SK-N-SH (cell line): ENCODE measurements around the gene RAF1. TPM values are rescaled to one million over a fixed set of nuclear protein-coding genes. Genes with fewer than 3 reads are reported as not detected.

Source experiments
- CTCF ChIA-PET: fragments of 300-600, 350-600 bp; formaldehyde crosslinking; extraction: SDS; loops from one replicate; lab custom pipeline; 2021; lab: Yijun Ruan, JAX
- POLR2A ChIA-PET: fragments of 350-600 bp; sonication (Branson Sonifier 250); formaldehyde crosslinking; extraction: SDS; loops from one replicate; lab custom pipeline; 2020; ENCODE audit warnings: antibody characterized with exemption, inconsistent platforms; lab: Yijun Ruan, JAX
- DNase-seq: peaks from one replicate; pipeline ENCODE4 v3.0.0; 2012
- H2AFZ ChIP-seq: fragments of 200-600 bp; sonication (generic); 2 replicates; pipeline ENCODE4 v1.8.1; 2016; ENCODE audit warnings: antibody characterized with exemption, mild to moderate bottlenecking, low read depth
- H3F3A ChIP-seq: fragments of 200-600 bp; sonication (generic); replicated peaks from 2 replicates; pipeline ENCODE3; 2016; ENCODE audit warnings: antibody characterized with exemption, mild to moderate bottlenecking; ENCODE audit not compliant: insufficient read depth
- H3K27ac ChIP-seq, 2 experiments: fragments of 200-500 bp in 1 of 2; fragments of 200-600 bp in 1 of 2; sonication (Bioruptor generic) in 1 of 2; sonication (generic), shearing (Covaris generic) in 1 of 2; 2 replicates each; pipeline versions ENCODE4 v1.5.1 to v1.6.1; 2014 to 2016; ENCODE audit warnings: low read depth in 2 of 2, inconsistent platforms in 1 of 2, low read length in 1 of 2, mild to moderate bottlenecking in 1 of 2, mixed read lengths in 1 of 2
- H3K27me3 ChIP-seq: fragments of 200-600 bp; sonication (generic), shearing (Covaris generic); 2 replicates; pipeline ENCODE4 v1.6.1; 2016; ENCODE audit warnings: mixed run types; ENCODE audit not compliant: insufficient read depth
- H3K36me3 ChIP-seq, 2 experiments: fragments of 200-500 bp in 1 of 2; fragments of 200-600 bp in 1 of 2; sonication (Bioruptor generic) in 1 of 2; sonication (generic) in 1 of 2; replicated peaks in 1 of 2; 2 replicates each; pipeline versions ENCODE3 to v1.5.1; 2014 to 2016; ENCODE audit warnings: low read length in 1 of 2, mild to moderate bottlenecking in 1 of 2; ENCODE audit not compliant: insufficient read depth in 2 of 2, control insufficient read depth in 1 of 2
- H3K4me1 ChIP-seq, 2 experiments: fragments of 200-500 bp in 1 of 2; fragments of 200-600 bp in 1 of 2; sonication (Bioruptor generic) in 1 of 2; sonication (generic), shearing (Covaris generic) in 1 of 2; 2 replicates each; pipeline versions ENCODE4 v1.5.1 to v1.6.1; 2014 to 2016; ENCODE audit warnings: low read depth in 1 of 2, low read length in 1 of 2, mixed run types in 1 of 2; ENCODE audit not compliant: insufficient read depth in 2 of 2, control insufficient read depth in 1 of 2
- H3K4me2 ChIP-seq: fragments of 200-600 bp; sonication (generic), shearing (Covaris generic); 2 replicates; pipeline ENCODE4 v1.6.1; 2017; ENCODE audit warnings: mixed run types
- H3K4me3 ChIP-seq, 2 experiments: fragments of 200-500 bp in 1 of 2; fragments of 200-600 bp in 1 of 2; sonication (Bioruptor generic) in 1 of 2; sonication (generic), shearing (Covaris generic) in 1 of 2; 2 replicates each; pipeline versions ENCODE4 v1.5.1 to v1.8.1; 2014 to 2016; ENCODE audit warnings: low read depth in 2 of 2, inconsistent platforms in 1 of 2, low read length in 1 of 2, mild to moderate bottlenecking in 1 of 2, mixed read lengths in 1 of 2, moderate library complexity in 1 of 2
- H3K79me2 ChIP-seq: fragments of 200-600 bp; sonication (generic); 2 replicates; pipeline ENCODE4 v1.8.1; 2017; ENCODE audit warnings: mild to moderate bottlenecking; ENCODE audit not compliant: insufficient read depth
- H3K9ac ChIP-seq: fragments of 200-600 bp; sonication (generic); 2 replicates; pipeline ENCODE4 v1.6.1; 2017; ENCODE audit warnings: mixed run types
- H3K9me2 ChIP-seq: fragments of 200-600 bp; sonication (generic); 2 replicates; pipeline ENCODE4 v1.6.1; 2017; ENCODE audit warnings: mixed run types
- H3K9me3 ChIP-seq: fragments of 200-600 bp; sonication (generic); 2 replicates; pipeline ENCODE4 v1.6.1; 2017; ENCODE audit warnings: mixed run types, mild to moderate bottlenecking, moderate library complexity
- H4K20me1 ChIP-seq: fragments of 200-600 bp; sonication (generic); 2 replicates; pipeline ENCODE4 v1.6.1; 2017; ENCODE audit warnings: mild to moderate bottlenecking, mixed run types; ENCODE audit not compliant: insufficient read depth
- CHD2 ChIP-seq: fragments of 150-350 bp; IDR thresholded peaks from 2 replicates; pipeline ENCODE4 v1.6.1; 2018; ENCODE audit warnings: low read length; ENCODE audit not compliant: partially characterized antibody
- EP300 ChIP-seq, 2 experiments: IDR thresholded peaks; 2 replicates each; pipeline versions ENCODE4 v1.4.0 to v1.6.1; 2012; ENCODE audit warnings: borderline replicate concordance in 1 of 2, low read depth in 1 of 2, low read length in 1 of 2
- EZH2phosphoT487 ChIP-seq: fragments of 200-600 bp; sonication (generic); IDR thresholded peaks from 2 replicates; pipeline ENCODE4 v1.6.1; 2017; ENCODE audit warnings: low read depth, mixed run types, mild to moderate bottlenecking, antibody characterized with exemption, moderate library complexity, borderline replicate concordance
- FOSL2 ChIP-seq: IDR thresholded peaks from 2 replicates; pipeline ENCODE4 v1.4.0; 2012; ENCODE audit warnings: low read depth, mild to moderate bottlenecking, moderate library complexity, borderline replicate concordance
- FOXJ3 ChIP-seq: sonication (generic); formaldehyde crosslinking; IDR thresholded peaks from 2 replicates; pipeline ENCODE4 v1.5.1; 2020; ENCODE audit warnings: mild to moderate bottlenecking, missing genetic modification reagents
- FOXM1 ChIP-seq: IDR thresholded peaks from 2 replicates; pipeline ENCODE4 v1.4.0; 2012; ENCODE audit warnings: low read depth, mild to moderate bottlenecking
- GATA2 ChIP-seq: sonication (generic); formaldehyde crosslinking; IDR thresholded peaks from 2 replicates; pipeline ENCODE4 v1.5.0; 2020; ENCODE audit warnings: mild to moderate bottlenecking, missing genetic modification reagents
- JUND ChIP-seq: IDR thresholded peaks from 2 replicates; pipeline ENCODE4 v1.4.0; 2012
- MEF2A ChIP-seq: IDR thresholded peaks from 2 replicates; pipeline ENCODE4 v1.4.0; 2012; ENCODE audit warnings: low read depth, borderline replicate concordance
- NRF1 ChIP-seq: IDR thresholded peaks from 2 replicates; pipeline ENCODE4 v1.6.1; 2012; ENCODE audit warnings: low read depth, mild to moderate bottlenecking, low read length
- POLR2AphosphoS5 ChIP-seq: IDR thresholded peaks from 2 replicates; pipeline ENCODE4 v1.6.1; 2012; ENCODE audit warnings: low read depth, low read length
- RAD21 ChIP-seq: IDR thresholded peaks from 2 replicates; pipeline ENCODE4 v1.6.1; 2012; ENCODE audit warnings: mild to moderate bottlenecking, low read length
- SIN3A ChIP-seq: IDR thresholded peaks from 2 replicates; pipeline ENCODE4 v1.6.1; 2012; ENCODE audit warnings: low read depth, mild to moderate bottlenecking, low read length, moderate library complexity, borderline replicate concordance
- TAF1 ChIP-seq: IDR thresholded peaks from 2 replicates; pipeline ENCODE4 v1.6.1; 2012; ENCODE audit warnings: low read depth, mild to moderate bottlenecking, low read length, moderate library complexity, borderline replicate concordance
- TCF12 ChIP-seq: IDR thresholded peaks from 2 replicates; pipeline ENCODE4 v1.4.0; 2012
- TEAD4 ChIP-seq: IDR thresholded peaks from 2 replicates; pipeline ENCODE4 v1.4.0; 2012; ENCODE audit warnings: mild to moderate bottlenecking, borderline replicate concordance; ENCODE audit not compliant: insufficient read depth
- YY1 ChIP-seq: IDR thresholded peaks from 2 replicates; pipeline ENCODE4 v1.4.0; 2012; ENCODE audit warnings: low read depth, mild to moderate bottlenecking
- WGBS: methylation state at CpG from one replicate; pipeline ENCODE4 v1.1.6; 2017; ENCODE audit warnings: low lambda C conversion rate; 5-methylcytosine and 5-hydroxymethylcytosine counted together
- polyA plus RNA-seq, 3 experiments: library from polyadenylated mRNA; depleted of rRNA; stranded (reverse); fragments of >200 nt; gene quantifications; 2 replicates each; pipeline ENCODE4 v1.2.3, GENCODE V29; 2012
- TF ChIP-seq, protein P1 (sequence below): IDR thresholded peaks from 2 replicates; pipeline ENCODE4 v1.4.0; 2012; ENCODE audit warnings: low read depth

The RAF1 gene
- polyA plus RNA-seq, 1 of the 3 experiments (the other 2 are of a cell fraction): 58.7 TPM

GRCh38 chr3:12692444-12692843 lies 28.5 kb upstream of the RAF1 start:
- H4K20me1 ChIP-seq: no peaks in the 10 kb centered on the region
- H3K9ac ChIP-seq: no peak overlapping the region
- H3F3A ChIP-seq: peaks cover 2% of the 10 kb centered on the region
- no peaks in the 10 kb centered on the region for H3K27me3 ChIP-seq
- H2AFZ ChIP-seq: no peak overlapping the region
- H3K4me1 ChIP-seq: no peaks in the 10 kb centered on the region; a peak in 1 of 4 replicates
- 89% methylated on average over 8 of the region's 8 CpGs for WGBS
- H3K27ac ChIP-seq: no peak overlapping the region
- H3K36me3 ChIP-seq: no peaks in the 10 kb centered on the region
- H3K79me2 ChIP-seq: no peaks in the 10 kb centered on the region
- ChIA-PET POLR2A (no interaction called here), CTCF (no interaction called here)
- TF ChIP-seq EZH2phosphoT487 (no peak), TAF1 (no peak), EP300 (IDR thresholded peaks at IDR 0.05; ENCODE audit: borderline replicate concordance in 1 of 2, low read depth in 1 of 2, low read length in 1 of 2) (no peak), NRF1 (no peak), YY1 (no peak), RAD21 (no peak), FOSL2 (no peak), MEF2A (no peak), TEAD4 (no peak), CHD2 (no peak), TCF12 (no peak), GATA2 (CRISPR knock-in tag) (no peak), POLR2AphosphoS5 (no peak), JUND (no peak), FOXJ3 (CRISPR knock-in tag) (no peak)
- TF ChIP-seq, protein P1, sequence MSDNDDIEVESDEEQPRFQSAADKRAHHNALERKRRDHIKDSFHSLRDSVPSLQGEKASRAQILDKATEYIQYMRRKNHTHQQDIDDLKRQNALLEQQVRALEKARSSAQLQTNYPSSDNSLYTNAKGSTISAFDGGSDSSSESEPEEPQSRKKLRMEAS: no peak
- H3K4me2 ChIP-seq: no peak overlapping the region
- no peak overlapping the region for H3K4me3 ChIP-seq
- H3K9me2 ChIP-seq: no peaks in the 10 kb centered on the region
- no peaks in the 10 kb centered on the region for H3K9me3 ChIP-seq
- DNase-seq: no peak

DNA sequence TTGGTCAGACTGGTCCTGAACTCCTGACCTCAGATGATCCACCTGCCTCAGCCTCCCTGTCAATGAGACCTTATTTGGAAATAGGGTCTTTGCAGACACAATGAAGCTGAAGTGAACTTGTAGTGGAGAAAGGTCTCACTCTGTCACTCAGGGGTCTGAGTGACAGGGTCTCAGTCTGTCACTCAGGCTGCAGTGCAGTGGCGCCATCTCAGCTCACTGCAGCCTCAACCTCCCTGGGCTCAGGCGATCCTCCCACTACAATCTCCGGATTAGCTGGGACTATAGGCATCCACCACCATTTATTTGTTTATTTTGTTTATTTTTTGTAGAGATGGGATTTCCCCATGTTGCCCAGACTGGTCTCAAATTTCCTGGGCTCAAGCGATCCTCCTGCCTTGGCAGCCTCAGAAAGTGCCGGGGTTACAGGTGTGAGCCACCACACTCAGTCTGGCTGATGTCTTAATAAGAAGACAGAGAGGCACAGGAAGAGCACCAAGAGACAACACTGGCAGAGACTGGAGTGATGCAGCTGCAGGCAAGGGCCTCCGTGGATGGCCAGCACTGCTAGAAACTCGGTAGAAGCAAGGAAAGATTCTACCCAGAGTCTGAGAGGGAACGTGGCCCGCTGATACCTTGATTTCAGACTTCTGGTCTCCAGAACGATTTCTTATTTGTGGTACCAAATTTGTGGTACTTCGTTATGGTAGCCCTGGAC lies 26.2 kb upstream of the RAF1 start:
- CTCF ChIA-PET: interaction anchor here (1.3 kb wide), 1 partner anchor 31 kb away, joined by 3 read pairs; no protein-coding TSS in a partner anchor
- 73% methylated on average over 11 of the region's 11 CpGs for WGBS

More for the DNA sequence above, 26.2 kb upstream of the RAF1 start:
- no peaks in the 10 kb centered on the region for H4K20me1 ChIP-seq
- H3K4me2 ChIP-seq: no peak overlapping the region
- no peak for DNase-seq
- H3K9me3 ChIP-seq: no peaks in the 10 kb centered on the region
- POLR2A ChIA-PET: no interaction called here
- no peaks in the 10 kb centered on the region for H3K79me2 ChIP-seq
- H3K9me2 ChIP-seq: no peaks in the 10 kb centered on the region
- no peak overlapping the region for H3K4me3 ChIP-seq
- H3K36me3 ChIP-seq: no peaks in the 10 kb centered on the region
- no peak overlapping the region for H2AFZ ChIP-seq
- peaks cover under 1% of the 10 kb centered on the region for H3F3A ChIP-seq
- no peak overlapping the region for H3K27ac ChIP-seq
- TF ChIP-seq RAD21 (no peak), YY1 (no peak), FOXM1 (no peak), GATA2 (CRISPR knock-in tag) (no peak), JUND (no peak), SIN3A (no peak)
- no peaks in the 10 kb centered on the region for H3K27me3 ChIP-seq
- no peak overlapping the region for H3K9ac ChIP-seq
- H3K4me1 ChIP-seq: no peaks in the 10 kb centered on the region; a peak in 1 of 4 replicates
